Naive B cell (primary cell): ENCODE measurements around the gene LYST. TPM values are rescaled to one million over a fixed set of nuclear protein-coding genes. Genes with fewer than 3 reads are reported as not detected.
"Not testable (repeated sequence)": the region's sequence is repeated elsewhere in the genome, so short reads cannot be mapped to it uniquely, and the experiment has no call there.

Experiments used
- ATAC-seq, 2 donors: fragments of 150-1000 bp; cut with Tn5 transposase; 2 replicates each; pipeline ENCODE4 v1.10.0; 2021; ENCODE audit warnings: low read depth in 2 of 2, mild to moderate bottlenecking in 2 of 2, moderate library complexity in 2 of 2
- DNase-seq: peaks from one replicate; pipeline ENCODE4 v3.0.0; 2022
- H3K27ac Mint-ChIP-seq, 6 donors: one replicate each; pipeline ENCODE4 v1.8.0; 2020 to 2022; ENCODE audit warnings: mild to moderate bottlenecking in 6 of 6, mixed read lengths in 6 of 6, moderate library complexity in 5 of 6, inconsistent platforms in 2 of 6
- H3K27me3 Mint-ChIP-seq, 3 donors: one replicate each; pipeline ENCODE4 v1.8.0; 2021 to 2022; ENCODE audit warnings: mixed read lengths in 3 of 3, mild to moderate bottlenecking in 1 of 3
- H3K36me3 Mint-ChIP-seq, 2 donors: one replicate each; pipeline ENCODE4 v1.8.0; 2020 to 2022; ENCODE audit warnings: mixed read lengths in 2 of 2, inconsistent platforms in 1 of 2, mild to moderate bottlenecking in 1 of 2
- H3K4me1 Mint-ChIP-seq, 3 donors: one replicate each; pipeline ENCODE4 v1.8.0; 2020 to 2022; ENCODE audit warnings: mixed read lengths in 3 of 3, inconsistent platforms in 1 of 3, mild to moderate bottlenecking in 1 of 3, moderate library complexity in 1 of 3
- H3K4me3 Mint-ChIP-seq, 8 donors: one replicate each; pipeline ENCODE4 v1.8.0; 2020 to 2022; ENCODE audit warnings: mild to moderate bottlenecking in 8 of 8, mixed read lengths in 8 of 8, moderate library complexity in 8 of 8, inconsistent platforms in 2 of 8
- H3K9me3 Mint-ChIP-seq, 7 donors: one replicate each; pipeline ENCODE4 v1.8.0; 2020 to 2022; ENCODE audit warnings: mixed read lengths in 7 of 7, mild to moderate bottlenecking in 5 of 7, inconsistent platforms in 2 of 7, moderate library complexity in 1 of 7
- polyA plus RNA-seq, 6 donors: library from polyadenylated mRNA; unstranded; fragments of 300-500 nt; fragmentation: Illumina TruSeq; gene quantifications; one replicate each; pipeline ENCODE4 v1.2.3, GENCODE V29; 2021; ENCODE audit warnings: low read depth in 6 of 6

LYST gene
- polyA plus RNA-seq, 6 donors from 2014 or later, result 50.1 to 71.6 (median 65.3) TPM

DNA sequence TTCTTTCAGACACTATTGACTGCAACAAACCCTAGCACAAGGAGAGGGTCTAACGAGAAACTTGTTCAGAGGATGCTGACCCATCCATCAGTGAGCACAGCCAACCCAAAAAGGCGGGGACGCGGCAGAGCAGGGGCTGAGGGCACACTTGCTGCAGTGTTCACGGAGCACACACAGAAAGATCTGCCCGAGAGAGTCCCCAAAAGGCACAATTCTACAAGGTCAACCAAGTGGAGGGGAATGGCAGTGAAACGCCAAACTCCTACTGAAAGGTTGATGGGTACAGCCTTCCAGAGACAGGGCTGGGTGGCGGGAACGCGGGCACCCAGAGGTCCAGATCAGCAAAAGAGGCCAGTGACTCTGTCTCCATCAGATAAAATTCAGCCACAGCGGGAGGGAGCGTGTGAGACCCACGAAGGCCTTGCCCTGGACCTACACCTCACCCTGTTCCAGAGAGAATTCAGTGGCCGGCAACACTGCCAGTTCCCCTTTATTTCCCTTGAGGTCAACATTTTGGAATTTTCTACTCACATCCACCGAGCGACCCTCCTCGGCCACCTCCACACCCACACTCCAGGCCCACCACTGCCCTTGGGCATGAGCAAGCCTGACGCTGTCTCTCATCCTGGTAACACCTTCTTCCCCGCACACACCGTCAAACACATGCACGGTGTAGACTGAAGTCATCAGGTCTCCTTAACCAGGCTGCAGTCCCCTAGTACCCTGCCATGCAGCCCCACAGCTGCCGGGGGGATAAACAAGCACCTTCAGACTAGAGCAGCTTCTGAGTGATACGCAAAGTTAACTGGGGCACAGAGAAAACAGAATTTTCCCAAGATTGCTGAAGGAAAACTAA lies 222.6 kb downstream of the LYST start:
- Mint-ChIP-seq H3K27ac (no peak overlapping the region), H3K36me3 (peaks cover 0 to 18% of the 10 kb centered on the region in 2 donors), H3K4me3 (peak overlapping the region in 1 of 8 donors; percentile 0), H3K9me3 (peaks cover 0 to 4% (median 0%) of the 10 kb centered on the region in 7 donors), H3K27me3 (peaks cover 54 to 81% (median 80%) of the 10 kb centered on the region in 3 donors), H3K4me1 (peaks cover 11 to 26% (median 25%) of the 10 kb centered on the region in 3 donors)
- no peak for ATAC-seq
- no peak for DNase-seq

DNA sequence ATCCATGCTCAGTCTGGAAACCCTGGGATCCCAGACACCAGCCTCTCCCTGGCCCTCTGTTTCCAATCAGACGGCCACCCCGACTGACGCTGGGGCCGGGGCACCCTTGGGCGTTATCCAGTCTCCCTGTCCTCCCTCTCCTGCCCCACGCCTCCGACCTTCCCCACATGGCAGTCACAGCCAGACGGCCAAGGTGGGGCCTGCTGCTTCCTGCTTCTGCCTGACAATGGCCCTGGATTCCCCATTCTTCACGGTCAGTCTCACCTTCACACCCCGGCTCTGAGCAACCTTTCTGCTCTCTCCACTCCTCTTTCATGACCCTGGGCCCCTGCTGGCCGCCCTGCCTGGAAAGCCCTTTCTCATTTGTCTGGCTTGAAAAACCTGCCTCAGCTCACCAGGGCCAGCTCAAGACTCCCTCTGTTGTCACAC lies 223.7 kb downstream of the LYST start:
- ATAC-seq, result no peak
- Mint-ChIP-seq H3K9me3 (peaks cover 0 to 4% (median 0%) of the 10 kb centered on the region in 7 donors), H3K36me3 (peaks cover 0 to 18% of the 10 kb centered on the region in 2 donors), H3K27ac (peak overlapping the region in 3 of 6 donors; percentile 4 to 57 (median 48)), H3K4me3 (peak overlapping the region in 7 of 8 donors; percentile 0 to 83 (median 58)), H3K4me1 (peaks cover 7 to 17% (median 16%) of the 10 kb centered on the region in 3 donors), H3K27me3 (peaks cover 49 to 77% (median 69%) of the 10 kb centered on the region in 3 donors)
- DNase-seq, result no peak

DNA sequence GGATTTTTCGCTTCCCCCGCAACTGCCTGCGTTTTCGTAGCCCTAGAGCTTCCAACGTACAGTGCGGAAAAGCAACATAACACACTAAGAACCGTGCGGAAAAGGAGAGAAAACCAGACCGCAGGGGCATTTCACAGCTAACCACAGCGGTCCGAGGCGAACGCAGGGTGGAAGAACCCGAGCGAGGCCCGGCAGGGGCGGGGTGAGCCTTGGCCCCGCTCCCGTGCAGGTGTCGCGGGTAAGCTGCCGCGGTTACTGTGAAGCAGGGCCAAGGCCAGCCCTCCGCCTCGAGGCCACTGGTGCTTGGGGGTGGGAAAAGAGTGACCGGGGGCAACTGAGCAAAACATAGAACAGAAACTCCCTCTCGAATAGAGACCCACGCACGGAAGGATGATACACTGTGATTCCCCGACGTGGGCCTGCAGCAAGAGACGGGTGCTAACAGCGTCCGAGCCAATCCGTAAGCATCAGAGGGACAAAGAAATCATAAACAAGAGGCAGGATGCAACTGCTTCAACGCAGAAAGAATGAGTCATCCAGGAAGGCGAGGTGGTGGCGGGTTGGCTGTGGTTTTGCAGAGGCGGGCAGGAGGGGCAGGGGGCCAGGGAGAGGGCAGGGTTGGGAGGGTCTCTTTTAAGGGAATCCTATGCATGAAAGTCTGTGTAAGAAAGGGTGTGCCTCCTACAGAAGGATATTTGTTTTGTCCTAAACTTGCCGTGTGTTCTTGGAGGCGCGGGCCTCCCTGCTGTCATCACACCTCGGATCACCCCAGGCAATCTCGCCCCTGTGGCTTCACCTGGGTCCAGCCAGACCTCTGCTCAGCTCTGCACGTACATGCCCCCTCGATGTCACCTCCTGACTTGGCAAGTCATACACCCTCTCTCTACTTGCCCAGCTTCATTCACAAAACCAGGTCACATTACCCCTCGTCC lies 224.4 kb downstream of the LYST start:
- DNase-seq (peak; percentile 23), ATAC-seq (peak; percentile 61 to 72)
- H3K4me3 Mint-ChIP-seq, result peak overlapping the region; percentile 33 to 90 (median 81)
- H3K36me3 Mint-ChIP-seq, result peaks cover 0 to 18% of the 10 kb centered on the region in 2 donors
- H3K27ac Mint-ChIP-seq, result peak overlapping the region in 4 of 6 donors; percentile 35 to 71 (median 51)
- peaks cover 7 to 17% (median 16%) of the 10 kb centered on the region in 3 donors for H3K4me1 Mint-ChIP-seq
- H3K27me3 Mint-ChIP-seq, result peaks cover 46 to 74% (median 66%) of the 10 kb centered on the region in 3 donors
- H3K9me3 Mint-ChIP-seq, result peaks cover 0 to 4% (median 0%) of the 10 kb centered on the region in 7 donors

DNA sequence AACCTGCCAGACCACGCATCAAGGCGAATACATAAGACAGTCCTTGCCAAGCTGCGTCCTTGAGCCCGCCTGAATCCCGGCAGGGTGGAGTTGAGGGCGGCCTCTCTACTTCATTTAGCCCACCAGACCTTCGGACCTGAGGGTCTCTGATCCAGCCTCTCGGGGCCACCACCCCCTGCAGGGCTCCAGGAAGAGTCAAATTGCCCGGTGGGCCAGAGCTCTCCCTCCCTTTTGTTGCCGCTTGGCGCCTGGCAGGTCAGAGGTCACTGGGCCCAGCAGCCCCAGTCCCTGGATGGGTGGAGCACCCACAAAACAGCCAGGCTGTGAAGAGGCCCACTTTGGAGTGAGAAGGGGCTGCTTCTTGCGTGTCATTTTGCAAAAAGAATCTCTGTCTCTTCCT lies 226.1 kb downstream of the LYST start:
- no peak for ATAC-seq
- H3K4me3 Mint-ChIP-seq, result no peak overlapping the region
- peaks cover 0 to 18% of the 10 kb centered on the region in 2 donors for H3K36me3 Mint-ChIP-seq
- DNase-seq, result no peak
- peaks cover 7 to 17% (median 16%) of the 10 kb centered on the region in 3 donors for H3K4me1 Mint-ChIP-seq
- no peak overlapping the region for H3K27ac Mint-ChIP-seq
- peaks cover 0 to 2% (median 0%) of the 10 kb centered on the region in 7 donors for H3K9me3 Mint-ChIP-seq
- H3K27me3 Mint-ChIP-seq, result peaks cover 36 to 61% (median 58%) of the 10 kb centered on the region in 3 donors

DNA sequence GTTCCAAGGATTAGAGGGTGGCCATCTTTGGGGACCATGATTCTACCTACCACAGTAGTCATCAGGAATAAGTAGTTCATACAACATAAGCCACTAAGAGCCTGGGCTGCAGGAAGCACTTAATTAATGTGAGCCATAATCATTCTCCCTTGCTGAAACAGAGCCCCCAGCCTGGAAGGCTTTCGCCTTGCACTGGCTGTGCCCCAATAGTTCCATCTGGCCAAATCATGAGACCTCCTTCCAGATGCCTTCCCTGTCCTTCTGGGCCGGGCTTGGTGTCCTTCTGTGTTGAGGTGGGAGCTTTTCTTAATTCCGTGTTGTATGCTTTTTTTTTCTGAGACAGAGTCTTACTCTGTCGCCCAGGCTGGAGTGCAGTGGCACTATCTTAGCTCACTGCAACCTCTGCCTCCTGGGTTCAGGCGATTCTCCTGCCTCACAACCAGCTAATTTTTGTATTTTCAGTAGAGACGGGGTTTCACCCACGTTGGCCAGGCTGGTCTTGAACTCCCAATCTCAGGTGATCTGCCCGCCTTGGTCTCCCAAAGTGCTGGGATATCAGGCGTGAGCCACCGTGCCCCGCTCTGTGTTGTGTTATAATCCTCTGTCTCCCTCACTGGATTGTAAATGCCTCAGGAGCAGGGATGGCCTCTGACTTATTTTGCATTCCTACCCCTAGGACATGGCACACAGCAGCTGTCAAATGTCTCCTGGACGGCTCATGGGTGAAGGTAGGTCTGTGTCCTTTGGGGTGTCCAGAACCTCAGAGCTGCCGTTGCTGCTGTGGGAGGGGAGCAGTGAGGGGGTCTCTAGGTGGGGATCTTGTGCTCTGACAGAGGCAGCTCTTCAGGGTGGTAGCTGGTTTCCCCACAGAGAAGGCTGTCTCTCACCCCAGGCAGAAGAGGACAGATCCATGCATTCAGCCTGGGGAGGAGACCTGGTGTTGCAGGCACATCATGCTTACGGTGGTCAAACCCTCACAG lies 227.2 kb downstream of the LYST start:
- Mint-ChIP-seq H3K4me1 (peaks cover 7 to 17% (median 16%) of the 10 kb centered on the region in 3 donors), H3K9me3 (peaks cover 0 to 2% (median 0%) of the 10 kb centered on the region in 7 donors), H3K36me3 (peaks cover 0 to 18% of the 10 kb centered on the region in 2 donors), H3K27me3 (peaks cover 30 to 51% (median 47%) of the 10 kb centered on the region in 3 donors), H3K27ac (peak overlapping the region in 2 of 6 donors; percentile 25 to 44), H3K4me3 (no peak overlapping the region)
- no peak for ATAC-seq
- DNase-seq, result no peak

DNA sequence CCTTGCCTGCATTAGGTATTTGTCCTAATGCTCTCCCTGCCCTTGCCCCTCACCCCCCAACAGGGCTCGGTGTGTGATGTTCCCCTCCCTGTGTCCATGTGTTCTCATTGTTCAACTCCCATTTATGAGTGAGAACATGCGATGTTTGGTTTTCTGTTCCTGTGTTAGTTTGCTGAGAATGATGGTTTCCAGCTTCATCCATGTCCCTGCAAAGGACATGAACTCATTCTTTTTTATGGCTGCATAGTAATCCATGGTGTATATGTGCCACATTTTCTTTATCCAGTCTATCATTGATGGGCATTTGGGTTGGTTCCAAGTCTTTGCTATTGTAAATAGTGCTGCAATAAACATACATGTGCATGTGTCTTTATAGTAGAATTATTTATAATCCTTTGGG lies 228.1 kb downstream of the LYST start:
- not testable (repeated sequence) for H3K9me3 Mint-ChIP-seq, H3K27ac Mint-ChIP-seq, ATAC-seq, DNase-seq, H3K4me3 Mint-ChIP-seq
- H3K36me3 Mint-ChIP-seq, result peaks cover 0 to 16% of the 10 kb centered on the region in 2 donors
- peaks cover 26 to 51% (median 38%) of the 10 kb centered on the region in 3 donors for H3K27me3 Mint-ChIP-seq
- H3K4me1 Mint-ChIP-seq, result peaks cover 7 to 19% (median 17%) of the 10 kb centered on the region in 3 donors

DNA sequence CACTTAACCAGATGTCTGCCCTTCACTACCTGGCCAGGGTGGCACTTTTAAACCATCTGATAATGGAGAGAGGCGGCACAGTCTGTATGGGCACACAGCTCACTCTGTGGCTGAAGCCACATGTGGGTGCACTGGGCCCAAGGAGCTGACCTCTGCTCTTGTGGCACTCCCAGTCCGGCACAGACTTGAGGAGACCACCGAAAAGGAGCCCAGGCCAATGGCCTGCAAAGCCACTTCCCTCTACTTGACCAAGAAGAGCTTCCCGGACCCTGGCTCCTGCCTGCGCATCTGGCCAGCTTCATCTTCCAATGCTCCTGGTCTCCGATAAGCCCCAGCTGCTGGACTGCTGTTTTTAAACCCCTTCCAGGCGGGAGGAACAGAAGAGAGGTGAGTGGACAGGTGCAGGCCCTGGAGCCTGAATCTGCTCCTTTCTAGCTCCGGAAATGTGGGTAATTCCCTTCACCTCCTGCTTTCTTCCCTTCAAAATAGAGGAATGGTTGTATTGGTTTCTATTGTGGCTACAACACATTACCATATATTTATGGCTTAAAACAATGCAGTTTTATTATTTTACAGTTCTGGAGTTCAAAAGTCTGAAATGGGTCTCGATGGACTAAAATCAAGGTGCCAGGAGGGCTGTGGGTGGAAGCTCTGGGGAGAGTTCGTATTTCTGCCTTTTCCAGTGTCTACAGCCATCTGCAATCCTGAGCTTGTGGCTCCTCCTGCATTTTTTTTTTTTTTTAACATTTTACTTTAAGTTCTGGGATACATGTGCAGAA lies 228.8 kb downstream of the LYST start:
- peaks cover 23 to 49% (median 32%) of the 10 kb centered on the region in 3 donors for H3K27me3 Mint-ChIP-seq
- H3K9me3 Mint-ChIP-seq, result no peaks in the 10 kb centered on the region
- ATAC-seq (no peak), DNase-seq (no peak)
- H3K4me3 Mint-ChIP-seq, result no peak overlapping the region
- no peak overlapping the region for H3K27ac Mint-ChIP-seq
- peaks cover 0 to 10% of the 10 kb centered on the region in 2 donors for H3K36me3 Mint-ChIP-seq
- H3K4me1 Mint-ChIP-seq, result peaks cover 9 to 18% (median 15%) of the 10 kb centered on the region in 3 donors

DNA sequence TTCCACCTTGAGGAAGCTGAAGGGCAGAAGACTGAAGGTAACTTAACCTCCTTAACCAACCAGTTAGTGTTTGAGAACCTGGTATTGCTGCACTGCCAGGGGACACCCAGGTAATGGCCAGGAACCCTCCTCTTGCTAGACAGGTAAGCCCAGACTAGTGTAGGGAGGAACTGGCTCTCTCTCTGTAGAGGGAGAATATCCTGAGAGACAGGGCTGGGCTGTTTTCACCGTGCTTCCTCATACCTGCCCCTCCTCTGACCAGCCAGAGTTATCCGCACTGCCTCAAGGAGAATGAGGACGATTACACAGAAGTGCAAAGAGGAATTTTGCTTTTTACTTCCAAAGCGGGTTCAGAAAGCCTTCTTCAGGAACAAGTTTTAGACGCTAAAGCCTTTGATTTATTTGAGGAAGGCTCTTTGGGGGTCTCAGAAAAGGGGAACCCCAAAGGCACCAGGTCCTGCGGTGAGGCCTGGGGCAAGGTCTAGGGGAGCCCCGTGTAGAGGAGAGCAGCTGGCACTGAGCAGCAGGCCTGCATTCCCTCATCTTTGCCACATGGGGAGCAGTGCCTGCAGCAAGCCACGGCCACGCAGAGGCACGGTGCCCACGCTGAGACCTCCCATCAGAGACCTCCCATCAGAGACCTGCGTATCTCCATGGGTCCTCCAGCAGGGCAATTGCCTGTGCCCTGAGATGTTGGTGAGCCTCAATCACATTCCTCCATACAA lies 230.6 kb downstream of the LYST start:
- Mint-ChIP-seq H3K4me1 (peaks cover 6 to 14% (median 11%) of the 10 kb centered on the region in 3 donors), H3K27ac (peak overlapping the region in 1 of 6 donors; percentile 44), H3K4me3 (no peak overlapping the region), H3K36me3 (no peaks in the 10 kb centered on the region), H3K27me3 (peaks cover 17 to 52% (median 24%) of the 10 kb centered on the region in 3 donors), H3K9me3 (no peaks in the 10 kb centered on the region)
- ATAC-seq (no peak), DNase-seq (no peak)

DNA sequence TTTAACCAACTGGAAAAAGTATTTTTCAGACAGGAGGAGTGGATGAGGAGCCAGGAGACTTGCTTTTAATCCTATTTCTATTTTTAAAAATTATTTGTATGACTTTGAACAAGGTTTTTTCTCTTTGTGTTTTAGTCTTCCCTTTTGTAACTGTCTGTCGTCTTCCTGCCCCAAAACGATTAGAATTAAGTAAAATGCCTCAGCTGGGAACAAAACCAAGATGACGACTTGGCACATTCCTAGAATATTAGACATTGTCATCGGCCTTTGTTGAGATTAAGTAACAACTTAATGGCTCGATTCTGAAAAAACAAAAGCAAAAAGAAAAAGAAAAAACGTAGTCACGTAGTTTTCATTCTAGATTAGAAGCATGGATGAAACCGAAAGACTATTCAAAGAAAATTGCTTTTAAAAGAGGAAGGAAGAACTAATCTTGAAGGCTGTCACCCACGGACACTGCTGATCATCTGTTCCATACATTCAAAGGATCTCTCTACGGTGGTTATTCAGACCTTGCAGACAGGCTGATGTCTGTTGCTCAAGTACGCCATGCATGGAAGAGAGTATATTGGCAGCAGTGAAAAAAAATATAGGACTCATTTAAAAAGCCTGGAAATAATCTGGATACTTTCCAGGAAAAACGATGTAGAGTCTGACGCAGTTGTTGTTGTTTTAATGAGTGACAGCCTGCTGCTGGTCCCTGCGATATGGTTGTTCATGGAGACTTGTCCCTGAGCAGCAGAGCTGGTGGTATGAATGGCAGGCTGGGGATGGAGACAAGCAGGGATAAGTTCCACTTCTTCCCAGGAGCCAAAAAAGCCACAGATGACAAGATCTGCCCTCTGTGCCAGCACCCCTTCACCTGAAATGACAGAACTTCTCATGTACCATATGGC lies 234.0 kb downstream of the LYST start:
- H3K36me3 Mint-ChIP-seq, result no peaks in the 10 kb centered on the region
- peak overlapping the region in 3 of 6 donors; percentile 41 to 69 (median 59) for H3K27ac Mint-ChIP-seq
- no peak for DNase-seq
- peak; percentile 37 to 41 for ATAC-seq
- H3K4me3 Mint-ChIP-seq, result peak overlapping the region; percentile 42 to 79 (median 66)
- H3K9me3 Mint-ChIP-seq, result no peaks in the 10 kb centered on the region
- H3K4me1 Mint-ChIP-seq, result peaks cover 6 to 14% (median 11%) of the 10 kb centered on the region in 3 donors
- peaks cover 13 to 61% (median 23%) of the 10 kb centered on the region in 3 donors for H3K27me3 Mint-ChIP-seq

DNA sequence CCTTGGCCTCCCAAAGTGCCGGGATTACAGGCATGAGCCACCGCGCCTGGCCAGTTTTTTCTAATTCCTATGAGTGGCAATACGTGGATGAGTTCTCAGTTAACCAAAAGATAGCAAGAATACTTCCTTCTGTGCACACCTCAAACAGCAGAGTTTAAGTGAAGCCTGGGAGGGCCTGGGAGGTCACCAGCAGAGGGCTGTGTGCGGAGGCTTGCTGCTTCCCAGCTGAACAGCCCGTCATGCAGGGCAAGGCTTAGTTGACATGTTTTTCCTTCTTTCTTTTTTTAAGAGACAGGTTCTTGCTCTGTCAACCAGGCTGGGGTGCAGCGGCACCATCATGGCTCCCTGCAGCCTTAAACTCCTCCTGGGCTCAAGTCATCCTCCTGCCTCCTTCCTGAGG lies 234.9 kb downstream of the LYST start:
- no peaks in the 10 kb centered on the region for H3K36me3 Mint-ChIP-seq
- ATAC-seq (no peak), DNase-seq (no peak)
- peaks cover 13 to 57% (median 23%) of the 10 kb centered on the region in 3 donors for H3K27me3 Mint-ChIP-seq
- peak overlapping the region in 1 of 6 donors; percentile 44 for H3K27ac Mint-ChIP-seq
- peaks cover 6 to 14% (median 11%) of the 10 kb centered on the region in 3 donors for H3K4me1 Mint-ChIP-seq
- H3K4me3 Mint-ChIP-seq, result peak overlapping the region in 1 of 8 donors; percentile 9
- H3K9me3 Mint-ChIP-seq, result no peaks in the 10 kb centered on the region
